ENCODE data around the gene THBS4. TPM values are rescaled to one million over a fixed set of nuclear protein-coding genes. Genes with fewer than 3 reads are reported as not detected.

Gene THBS4
- total RNA-seq, 1 donor from 2014 or later, result 6.9 TPM

- Mint-ChIP-seq H3K4me1 (peaks cover 17% of the 10 kb centered on the region), H3K27ac (ENCODE audit: unreplicated experiment) (no peak overlapping the region), H3K36me3 (ENCODE audit: low read depth) (no peaks in the 10 kb centered on the region), H3K9me3 (no peaks in the 10 kb centered on the region), H3K4me3 (no peak overlapping the region), H3K27me3 (ENCODE audit: low read depth) (peaks cover 62% of the 10 kb centered on the region)
- TF ChIP-seq, protein P1, sequence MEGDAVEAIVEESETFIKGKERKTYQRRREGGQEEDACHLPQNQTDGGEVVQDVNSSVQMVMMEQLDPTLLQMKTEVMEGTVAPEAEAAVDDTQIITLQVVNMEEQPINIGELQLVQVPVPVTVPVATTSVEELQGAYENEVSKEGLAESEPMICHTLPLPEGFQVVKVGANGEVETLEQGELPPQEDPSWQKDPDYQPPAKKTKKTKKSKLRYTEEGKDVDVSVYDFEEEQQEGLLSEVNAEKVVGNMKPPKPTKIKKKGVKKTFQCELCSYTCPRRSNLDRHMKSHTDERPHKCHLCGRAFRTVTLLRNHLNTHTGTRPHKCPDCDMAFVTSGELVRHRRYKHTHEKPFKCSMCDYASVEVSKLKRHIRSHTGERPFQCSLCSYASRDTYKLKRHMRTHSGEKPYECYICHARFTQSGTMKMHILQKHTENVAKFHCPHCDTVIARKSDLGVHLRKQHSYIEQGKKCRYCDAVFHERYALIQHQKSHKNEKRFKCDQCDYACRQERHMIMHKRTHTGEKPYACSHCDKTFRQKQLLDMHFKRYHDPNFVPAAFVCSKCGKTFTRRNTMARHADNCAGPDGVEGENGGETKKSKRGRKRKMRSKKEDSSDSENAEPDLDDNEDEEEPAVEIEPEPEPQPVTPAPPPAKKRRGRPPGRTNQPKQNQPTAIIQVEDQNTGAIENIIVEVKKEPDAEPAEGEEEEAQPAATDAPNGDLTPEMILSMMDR (conservative IDR thresholded peaks at IDR 0.05), result no peak
- DNase-seq (ENCODE audit: low read depth, low spot score), result no peak
Measured at GRCh38 chr5:80036615-80037014, 1.5 kb downstream of the THBS4 start.

- Mint-ChIP-seq H3K4me3 (no peak overlapping the region), H3K9me3 (no peaks in the 10 kb centered on the region), H3K4me1 (peaks cover 25% of the 10 kb centered on the region), H3K27ac (ENCODE audit: unreplicated experiment) (no peak overlapping the region), H3K27me3 (ENCODE audit: low read depth) (peaks cover 59% of the 10 kb centered on the region), H3K36me3 (ENCODE audit: low read depth) (no peaks in the 10 kb centered on the region)
- TF ChIP-seq, protein P1 (conservative IDR thresholded peaks at IDR 0.05), result no peak
- no peak for DNase-seq (ENCODE audit: low read depth, low spot score)
Measured at GRCh38 chr5:80037366-80037765, 2.2 kb downstream of the THBS4 start.

DNA sequence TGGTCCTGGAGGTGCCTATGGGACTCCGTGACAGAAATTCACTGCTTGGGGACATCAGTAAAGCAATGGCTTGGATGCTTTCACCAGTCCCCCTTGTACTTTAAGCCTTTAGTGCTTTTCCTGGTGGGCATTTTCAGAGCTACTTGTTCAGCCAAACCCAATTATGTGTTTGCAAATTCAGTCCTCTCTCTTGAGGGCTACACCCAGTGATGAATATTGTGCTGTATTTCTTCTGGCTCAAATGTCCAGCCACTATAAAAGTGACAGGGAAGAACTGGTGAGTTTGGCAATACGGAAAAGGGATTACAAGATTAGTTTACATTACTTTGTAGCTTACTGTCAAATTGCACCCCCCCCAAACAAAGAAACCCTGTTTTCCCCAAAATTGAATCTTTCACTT lies 4.5 kb downstream of the THBS4 start:
- DNase-seq (ENCODE audit: low read depth, low spot score), result no peak
- H3K27ac Mint-ChIP-seq (ENCODE audit: unreplicated experiment), result no peak overlapping the region
- TF ChIP-seq, protein P1 (conservative IDR thresholded peaks at IDR 0.05), result no peak
- H3K4me3 Mint-ChIP-seq, result no peak overlapping the region
- H3K4me1 Mint-ChIP-seq, result peaks cover 27% of the 10 kb centered on the region
- no peaks in the 10 kb centered on the region for H3K36me3 Mint-ChIP-seq (ENCODE audit: low read depth)
- H3K27me3 Mint-ChIP-seq (ENCODE audit: low read depth), result peaks cover 36% of the 10 kb centered on the region
- no peaks in the 10 kb centered on the region for H3K9me3 Mint-ChIP-seq

DNA sequence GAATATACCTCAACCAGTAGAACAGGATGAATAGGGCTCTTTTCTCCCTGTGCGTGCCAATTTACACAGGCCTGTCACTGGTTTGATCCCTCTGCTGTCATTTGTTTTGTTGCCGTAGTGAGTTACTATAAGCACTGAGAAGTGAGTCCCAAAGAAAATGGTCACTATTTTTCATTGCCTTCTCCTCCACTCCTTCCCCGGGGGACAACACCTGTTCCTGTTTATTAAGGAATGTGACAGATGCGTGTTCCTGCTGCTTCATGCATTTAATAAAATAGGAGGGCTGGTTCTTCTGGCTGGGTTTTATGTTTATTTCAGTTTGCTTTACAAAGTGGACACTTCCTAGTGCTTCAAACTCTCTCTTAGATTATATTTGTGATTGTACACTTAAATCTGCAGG lies 6.4 kb downstream of the THBS4 start:
- H3K9me3 Mint-ChIP-seq, result no peaks in the 10 kb centered on the region
- peaks cover 21% of the 10 kb centered on the region for H3K27me3 Mint-ChIP-seq (ENCODE audit: low read depth)
- peaks cover 27% of the 10 kb centered on the region for H3K4me1 Mint-ChIP-seq
- no peak for DNase-seq (ENCODE audit: low read depth, low spot score)
- no peak overlapping the region for H3K4me3 Mint-ChIP-seq
- H3K27ac Mint-ChIP-seq (ENCODE audit: unreplicated experiment), result no peak overlapping the region
- H3K36me3 Mint-ChIP-seq (ENCODE audit: low read depth), result no peaks in the 10 kb centered on the region
- TF ChIP-seq, protein P1 (conservative IDR thresholded peaks at IDR 0.05), result no peak

DNA sequence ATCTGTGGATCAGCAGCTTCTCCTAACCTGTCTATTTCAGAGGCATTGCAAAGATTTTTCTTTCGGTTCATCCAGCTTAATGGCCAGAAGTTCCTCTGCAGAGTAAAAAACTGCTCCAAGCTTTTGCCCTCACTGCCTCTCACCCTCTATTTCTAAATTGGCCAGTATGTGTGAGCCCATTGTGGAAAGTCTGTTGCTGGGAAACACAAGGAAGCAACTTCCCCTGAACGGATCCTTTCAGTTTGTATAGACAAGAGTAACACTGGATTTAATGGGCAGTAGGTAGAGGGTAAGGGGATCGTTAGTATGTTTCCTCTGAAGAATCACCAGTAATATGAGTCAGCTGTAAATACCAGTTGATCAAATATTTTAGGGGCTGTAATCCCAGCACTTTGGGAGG lies 7.2 kb downstream of the THBS4 start:
- Mint-ChIP-seq H3K36me3 (ENCODE audit: low read depth) (no peaks in the 10 kb centered on the region), H3K9me3 (no peaks in the 10 kb centered on the region), H3K4me3 (no peak overlapping the region), H3K27ac (ENCODE audit: unreplicated experiment) (no peak overlapping the region), H3K27me3 (ENCODE audit: low read depth) (peaks cover 12% of the 10 kb centered on the region), H3K4me1 (peaks cover 27% of the 10 kb centered on the region)
- TF ChIP-seq, protein P1 (conservative IDR thresholded peaks at IDR 0.05), result no peak
- DNase-seq (ENCODE audit: low read depth, low spot score), result no peak

GRCh38 chr5:80043187-80043586 lies 8.0 kb downstream of the THBS4 start:
- Mint-ChIP-seq H3K4me3 (no peak overlapping the region), H3K36me3 (ENCODE audit: low read depth) (no peaks in the 10 kb centered on the region), H3K27me3 (ENCODE audit: low read depth) (peaks cover 7% of the 10 kb centered on the region), H3K4me1 (peaks cover 27% of the 10 kb centered on the region), H3K9me3 (no peaks in the 10 kb centered on the region), H3K27ac (ENCODE audit: unreplicated experiment) (no peak overlapping the region)
- DNase-seq (ENCODE audit: low read depth, low spot score), result no peak
- TF ChIP-seq, protein P1 (conservative IDR thresholded peaks at IDR 0.05), result no peak

Data from neural crest cell (in vitro differentiated cells).